Mesenchymal stem cell (in vitro differentiated cells and primary cell): Measurements from ENCODE around the gene VEGFD.

Source experiments
- DNase-seq: peaks from one replicate; pipeline ENCODE4 v3.0.0-alpha.2; 2013
- H2AFZ ChIP-seq: one replicate; pipeline ENCODE4 v1.6.1; 2013; ENCODE audit warnings: low read depth, mild to moderate bottlenecking, control low read depth, inconsistent platforms, low read length, moderate library complexity
- H2AK5ac ChIP-seq: 2 replicates; pipeline ENCODE4 v1.6.1; 2013; ENCODE audit warnings: low read length, moderate library complexity, mild to moderate bottlenecking, inconsistent platforms; ENCODE audit not compliant: severe bottlenecking
- H2BK120ac ChIP-seq: one replicate; pipeline ENCODE4 v1.6.1; 2013; ENCODE audit warnings: low read depth, mild to moderate bottlenecking, inconsistent platforms, low read length, moderate library complexity
- H2BK12ac ChIP-seq, 2 experiments: one replicate each; pipeline ENCODE4 v1.6.1; 2013; ENCODE audit warnings: inconsistent platforms in 2 of 2, low read length in 2 of 2, mild to moderate bottlenecking in 2 of 2, moderate library complexity in 2 of 2, control low read depth in 1 of 2
- H2BK15ac ChIP-seq: one replicate; pipeline ENCODE4 v1.6.1; 2013; ENCODE audit warnings: mild to moderate bottlenecking, low read depth, inconsistent platforms; ENCODE audit not compliant: poor library complexity, severe bottlenecking
- H2BK5ac ChIP-seq: 2 replicates; pipeline ENCODE4 v1.6.1; 2013; ENCODE audit warnings: low read depth, mild to moderate bottlenecking, low read length, control low read depth, inconsistent platforms; ENCODE audit not compliant: poor library complexity, severe bottlenecking
- H3K14ac ChIP-seq, 2 experiments: one replicate each; pipeline ENCODE4 v1.6.1; 2013; ENCODE audit warnings: inconsistent platforms in 2 of 2, low read length in 2 of 2, control low read depth in 1 of 2, mild to moderate bottlenecking in 1 of 2, moderate library complexity in 1 of 2
- H3K18ac ChIP-seq, 2 experiments: one replicate each; pipeline ENCODE4 v1.6.1; 2013; ENCODE audit warnings: inconsistent platforms in 2 of 2, low read length in 2 of 2, control low read depth in 1 of 2, low read depth in 1 of 2, mild to moderate bottlenecking in 1 of 2
- H3K23ac ChIP-seq, 2 experiments: one replicate each; pipeline ENCODE4 v1.6.1; 2013; ENCODE audit warnings: inconsistent platforms in 2 of 2, low read length in 2 of 2, mild to moderate bottlenecking in 2 of 2, moderate library complexity in 2 of 2, control low read depth in 1 of 2
- H3K27ac ChIP-seq: 2 replicates; pipeline ENCODE4 v1.5.1; 2013; ENCODE audit warnings: mild to moderate bottlenecking, moderate library complexity, low read length, control low read depth, inconsistent platforms; ENCODE audit not compliant: poor library complexity, severe bottlenecking
- H3K27me3 ChIP-seq, 2 experiments: 2 replicates each; pipeline versions ENCODE4 v1.6.1 to v1.7.0; 2013; ENCODE audit warnings: low read length in 2 of 2, mild to moderate bottlenecking in 2 of 2, moderate library complexity in 2 of 2, control low read depth in 1 of 2, inconsistent platforms in 1 of 2; ENCODE audit not compliant: control insufficient read depth in 1 of 2, insufficient read depth in 1 of 2
- H3K36me3 ChIP-seq, 2 experiments: 2 replicates each; pipeline versions ENCODE4 v1.6.1 to v1.7.0; 2013; ENCODE audit warnings: low read length in 2 of 2, control low read depth in 1 of 2, inconsistent platforms in 1 of 2, low read depth in 1 of 2, mild to moderate bottlenecking in 1 of 2; ENCODE audit not compliant: insufficient read depth in 2 of 2, control insufficient read depth in 1 of 2
- H3K4ac ChIP-seq, 2 experiments: one replicate each; pipeline ENCODE4 v1.6.1; 2013; ENCODE audit warnings: inconsistent platforms in 2 of 2, low read length in 2 of 2, mild to moderate bottlenecking in 2 of 2, moderate library complexity in 2 of 2, control low read depth in 1 of 2, low read depth in 1 of 2
- H3K4me1 ChIP-seq: 2 replicates; pipeline ENCODE4 v1.6.1; 2013; ENCODE audit warnings: low read depth, low read length, control low read depth; ENCODE audit not compliant: control insufficient read depth, insufficient read depth
- H3K4me2 ChIP-seq: 2 replicates; pipeline ENCODE4 v1.6.1; 2013; ENCODE audit warnings: low read length, mild to moderate bottlenecking, inconsistent platforms; ENCODE audit not compliant: poor library complexity, severe bottlenecking
- H3K4me3 ChIP-seq, 2 experiments: 2 replicates each; pipeline versions ENCODE4 v1.5.1 to v1.7.0; 2013; ENCODE audit warnings: low read length in 2 of 2, mild to moderate bottlenecking in 2 of 2, control low read depth in 1 of 2, low read depth in 1 of 2; ENCODE audit not compliant: insufficient read depth in 1 of 2
- H3K79me1 ChIP-seq: replicated peaks from 2 replicates; pipeline ENCODE4 v1.6.1; 2013; ENCODE audit warnings: mild to moderate bottlenecking, control low read depth, low read length, inconsistent platforms; ENCODE audit not compliant: poor library complexity, severe bottlenecking
- H3K9ac ChIP-seq: 2 replicates; pipeline ENCODE4 v1.7.0; 2013; ENCODE audit warnings: mild to moderate bottlenecking, low read length, moderate library complexity
- H3K9me3 ChIP-seq: 2 replicates; pipeline ENCODE4 v1.7.0; 2013; ENCODE audit warnings: mild to moderate bottlenecking, low read length; ENCODE audit not compliant: control insufficient read depth
- H4K8ac ChIP-seq: one replicate; pipeline ENCODE4 v1.6.1; 2013; ENCODE audit warnings: inconsistent platforms, mild to moderate bottlenecking, low read length, moderate library complexity
- H4K91ac ChIP-seq: one replicate; pipeline ENCODE4 v1.6.1; 2013; ENCODE audit warnings: mild to moderate bottlenecking, low read length, inconsistent platforms
- WGBS: methylation state at CpG from one replicate; pipeline ENCODE4 v1.1.7; 2013; ENCODE audit warnings: mixed read lengths; 5-methylcytosine and 5-hydroxymethylcytosine counted together

Gene VEGFD

GRCh38 chrX:15322072-15322471 is 62.1 kb downstream of the VEGFD start:
- Histone ChIP-seq H3K36me3 (peaks cover 0 to 37% of the 10 kb centered on the region in 2 experiments), H2BK12ac (no peak overlapping the region), H2BK5ac (no peak overlapping the region), H2AFZ (no peak overlapping the region), H3K9ac (no peak overlapping the region), H4K91ac (no peak overlapping the region), H3K4me3 (no peak overlapping the region), H3K4me1 (no peaks in the 10 kb centered on the region), H3K79me1 (no peaks in the 10 kb centered on the region), H3K14ac (no peak overlapping the region), H2BK120ac (no peak overlapping the region), H3K27me3 (no peaks in the 10 kb centered on the region), H3K18ac (no peak overlapping the region), H3K27ac (no peak overlapping the region), H3K9me3 (no peaks in the 10 kb centered on the region), H2AK5ac (no peak overlapping the region), H3K4me2 (no peak overlapping the region), H3K4ac (no peak overlapping the region), H4K8ac (no peak overlapping the region), H3K23ac (no peak overlapping the region), H2BK15ac (no peak overlapping the region)
- WGBS, result 100% methylated on average over 1 of the region's 3 CpGs
- DNase-seq, result no peak

- no peak overlapping the region for H3K9ac ChIP-seq
- H3K4me1 ChIP-seq, result no peaks in the 10 kb centered on the region
- no peaks in the 10 kb centered on the region for H3K9me3 ChIP-seq
- H4K8ac ChIP-seq, result no peak overlapping the region
- DNase-seq, result no peak
- H3K27me3 ChIP-seq, result no peaks in the 10 kb centered on the region
- WGBS, result 100% methylated on average over 1 of the region's 4 CpGs
- no peak overlapping the region for H3K23ac ChIP-seq
- H2BK120ac ChIP-seq, result no peak overlapping the region
- H3K27ac ChIP-seq, result no peak overlapping the region
- no peak overlapping the region for H2BK15ac ChIP-seq
- H2BK12ac ChIP-seq, result no peak overlapping the region
- no peak overlapping the region for H2BK5ac ChIP-seq
- no peak overlapping the region for H2AFZ ChIP-seq
- H3K4me2 ChIP-seq, result no peak overlapping the region
- H3K14ac ChIP-seq, result no peak overlapping the region
- H3K4me3 ChIP-seq, result no peak overlapping the region
- no peak overlapping the region for H3K4ac ChIP-seq
- H3K36me3 ChIP-seq, result peaks cover 0 to 37% of the 10 kb centered on the region in 2 experiments
- no peak overlapping the region for H4K91ac ChIP-seq
- no peak overlapping the region for H2AK5ac ChIP-seq
- H3K18ac ChIP-seq, result no peak overlapping the region
- no peaks in the 10 kb centered on the region for H3K79me1 ChIP-seq
These were observed 62.8 kb downstream of the VEGFD start for GRCh38 chrX:15321447-15321846.

GRCh38 chrX:15320297-15320696 is 63.9 kb downstream of the VEGFD start:
- Histone ChIP-seq H2BK12ac (no peak overlapping the region), H3K23ac (no peak overlapping the region), H3K14ac (no peak overlapping the region), H3K79me1 (no peaks in the 10 kb centered on the region), H3K4me3 (no peak overlapping the region), H3K4me2 (no peak overlapping the region), H2BK120ac (no peak overlapping the region), H3K36me3 (peaks cover 0 to 37% of the 10 kb centered on the region in 2 experiments), H3K4ac (no peak overlapping the region), H3K4me1 (no peaks in the 10 kb centered on the region), H3K27ac (no peak overlapping the region), H3K18ac (no peak overlapping the region), H2AK5ac (no peak overlapping the region), H2BK5ac (no peak overlapping the region), H3K9me3 (no peaks in the 10 kb centered on the region), H3K27me3 (no peaks in the 10 kb centered on the region), H2BK15ac (no peak overlapping the region), H4K91ac (no peak overlapping the region), H4K8ac (no peak overlapping the region), H2AFZ (no peak overlapping the region), H3K9ac (no peak overlapping the region)
- 100% methylated on average over 4 of the region's 4 CpGs for WGBS
- DNase-seq, result no peak

- Histone ChIP-seq H4K91ac (no peak overlapping the region), H3K9me3 (no peaks in the 10 kb centered on the region), H3K27ac (no peak overlapping the region), H3K9ac (no peak overlapping the region), H3K79me1 (no peaks in the 10 kb centered on the region), H3K4ac (no peak overlapping the region), H2BK15ac (no peak overlapping the region), H2BK12ac (no peak overlapping the region), H2AFZ (no peak overlapping the region), H4K8ac (no peak overlapping the region), H3K36me3 (peaks cover 0 to 29% of the 10 kb centered on the region in 2 experiments), H3K18ac (no peak overlapping the region), H2BK120ac (no peak overlapping the region), H3K27me3 (no peaks in the 10 kb centered on the region), H3K4me3 (no peak overlapping the region), H2BK5ac (no peak overlapping the region), H2AK5ac (no peak overlapping the region), H3K4me2 (no peak overlapping the region), H3K4me1 (no peaks in the 10 kb centered on the region), H3K14ac (no peak overlapping the region), H3K23ac (no peak overlapping the region)
- no CpG with 5 or more reads among the region's 4 CpGs for WGBS
- no peak for DNase-seq
These were observed 65.1 kb downstream of the VEGFD start for GRCh38 chrX:15319075-15319474.
